ENCODE results near the gene TMPRSS6.

The TMPRSS6 gene

GRCh38 chr22:37133304-37134018 is 23.9 kb upstream of the TMPRSS6 start:
- TF ChIP-seq CTCF (IDR thresholded peaks at IDR 0.05; ENCODE audit: insufficient read depth, missing control alignments): no peak
- DNase-seq (ENCODE audit: insufficient read length, low spot score) (no peak), FAIRE-seq (no peak)

GRCh38 chr22:37132773-37133172 is 23.3 kb upstream of the TMPRSS6 start:
- DNase-seq (ENCODE audit: insufficient read length, low spot score) (no peak), FAIRE-seq (no peak)
- TF ChIP-seq CTCF (IDR thresholded peaks at IDR 0.05; ENCODE audit: insufficient read depth, missing control alignments): no peak

- no peak for FAIRE-seq
- no peak for DNase-seq (ENCODE audit: insufficient read length, low spot score)
- TF ChIP-seq CTCF (IDR thresholded peaks at IDR 0.05; ENCODE audit: insufficient read depth, missing control alignments): no peak
Measured at GRCh38 chr22:37129866-37130441, 20.4 kb upstream of the TMPRSS6 start.

GRCh38 chr22:37128555-37129281 is 19.2 kb upstream of the TMPRSS6 start:
- DNase-seq (ENCODE audit: insufficient read length, low spot score): no peak
- TF ChIP-seq CTCF (IDR thresholded peaks at IDR 0.05; ENCODE audit: insufficient read depth, missing control alignments): no peak
- FAIRE-seq: no peak

GRCh38 chr22:37127350-37127878 is 17.9 kb upstream of the TMPRSS6 start:
- DNase-seq (ENCODE audit: insufficient read length, low spot score) (no peak), FAIRE-seq (no peak)
- no peak for TF ChIP-seq CTCF (IDR thresholded peaks at IDR 0.05; ENCODE audit: insufficient read depth, missing control alignments)

- DNase-seq (ENCODE audit: insufficient read length, low spot score) (no peak), FAIRE-seq (no peak)
- peak; percentile 20 for TF ChIP-seq CTCF (IDR thresholded peaks at IDR 0.05; ENCODE audit: insufficient read depth, missing control alignments)
Measured at GRCh38 chr22:37126882-37127281, 17.4 kb upstream of the TMPRSS6 start.
